Measurements from ENCODE around the gene FSTL4.

FSTL4 gene

GRCh38 chr5:133341915-133342710 lies 270.2 kb downstream of the FSTL4 start:
- Mint-ChIP-seq H3K36me3 (no peaks in the 10 kb centered on the region), H3K4me3 (no peak overlapping the region), H3K27ac (no peak overlapping the region), H3K4me1 (peaks cover 2% of the 10 kb centered on the region), H3K9me3 (peaks cover 2% of the 10 kb centered on the region), H3K27me3 (peaks cover 12% of the 10 kb centered on the region)
- ATAC-seq = no peak

GRCh38 chr5:133341296-133341695 lies 271.0 kb downstream of the FSTL4 start:
- Mint-ChIP-seq H3K27ac (no peak overlapping the region), H3K27me3 (peaks cover 9% of the 10 kb centered on the region), H3K4me1 (no peaks in the 10 kb centered on the region), H3K36me3 (no peaks in the 10 kb centered on the region), H3K9me3 (peaks cover 2% of the 10 kb centered on the region), H3K4me3 (no peak overlapping the region)
- ATAC-seq = no peak

- Mint-ChIP-seq H3K36me3 (no peaks in the 10 kb centered on the region), H3K4me1 (no peaks in the 10 kb centered on the region), H3K9me3 (peaks cover under 1% of the 10 kb centered on the region), H3K27me3 (peaks cover 9% of the 10 kb centered on the region), H3K27ac (no peak overlapping the region), H3K4me3 (no peak overlapping the region)
- ATAC-seq = no peak
Observed at GRCh38 chr5:133340822-133341221, 271.5 kb downstream of the FSTL4 start.

- Mint-ChIP-seq H3K27ac (no peak overlapping the region), H3K4me1 (no peaks in the 10 kb centered on the region), H3K36me3 (no peaks in the 10 kb centered on the region), H3K4me3 (no peak overlapping the region), H3K27me3 (peaks cover 9% of the 10 kb centered on the region), H3K9me3 (no peaks in the 10 kb centered on the region)
- ATAC-seq = no peak
Observed at GRCh38 chr5:133340002-133340755, 272.2 kb downstream of the FSTL4 start.

- H3K36me3 Mint-ChIP-seq = no peaks in the 10 kb centered on the region
- ATAC-seq = no peak
- H3K9me3 Mint-ChIP-seq = no peaks in the 10 kb centered on the region
- H3K4me1 Mint-ChIP-seq = no peaks in the 10 kb centered on the region
- no peak overlapping the region for H3K27ac Mint-ChIP-seq
- peaks cover 9% of the 10 kb centered on the region for H3K27me3 Mint-ChIP-seq
- no peak overlapping the region for H3K4me3 Mint-ChIP-seq
Observed at GRCh38 chr5:133338504-133339355, 273.6 kb downstream of the FSTL4 start.

- no peak overlapping the region for H3K4me3 Mint-ChIP-seq
- no peaks in the 10 kb centered on the region for H3K36me3 Mint-ChIP-seq
- no peaks in the 10 kb centered on the region for H3K9me3 Mint-ChIP-seq
- H3K4me1 Mint-ChIP-seq = no peaks in the 10 kb centered on the region
- H3K27me3 Mint-ChIP-seq = peaks cover 9% of the 10 kb centered on the region
- no peak overlapping the region for H3K27ac Mint-ChIP-seq
- no peak for ATAC-seq
Observed at GRCh38 chr5:133337795-133338445, 274.4 kb downstream of the FSTL4 start.

- Mint-ChIP-seq H3K36me3 (no peaks in the 10 kb centered on the region), H3K27me3 (peaks cover 9% of the 10 kb centered on the region)
Observed at GRCh38 chr5:133336969-133337410, 275.4 kb downstream of the FSTL4 start.

GRCh38 chr5:133336121-133336968 lies 276.0 kb downstream of the FSTL4 start:
- H3K4me3 Mint-ChIP-seq = no peak overlapping the region
- H3K36me3 Mint-ChIP-seq = no peaks in the 10 kb centered on the region
- peaks cover 9% of the 10 kb centered on the region for H3K27me3 Mint-ChIP-seq
- no peak for ATAC-seq
- H3K27ac Mint-ChIP-seq = no peak overlapping the region
- H3K9me3 Mint-ChIP-seq = no peaks in the 10 kb centered on the region
- H3K4me1 Mint-ChIP-seq = no peaks in the 10 kb centered on the region

More at GRCh38 chr5:133336969-133337410, 275.4 kb downstream of the FSTL4 start:
- Mint-ChIP-seq H3K27ac (no peak overlapping the region), H3K4me1 (no peaks in the 10 kb centered on the region), H3K9me3 (no peaks in the 10 kb centered on the region), H3K4me3 (no peak overlapping the region)
- no peak for ATAC-seq

- no peaks in the 10 kb centered on the region for H3K9me3 Mint-ChIP-seq
- no peak overlapping the region for H3K27ac Mint-ChIP-seq
- H3K4me1 Mint-ChIP-seq = no peaks in the 10 kb centered on the region
- peaks cover 9% of the 10 kb centered on the region for H3K27me3 Mint-ChIP-seq
- no peaks in the 10 kb centered on the region for H3K36me3 Mint-ChIP-seq
- peak; percentile 15 for ATAC-seq
- no peak overlapping the region for H3K4me3 Mint-ChIP-seq
Observed at GRCh38 chr5:133334796-133335639, 277.3 kb downstream of the FSTL4 start.

GRCh38 chr5:133333326-133334150 lies 278.8 kb downstream of the FSTL4 start:
- Mint-ChIP-seq H3K9me3 (no peaks in the 10 kb centered on the region), H3K4me3 (no peak overlapping the region), H3K36me3 (no peaks in the 10 kb centered on the region), H3K27me3 (peaks cover 3% of the 10 kb centered on the region), H3K4me1 (no peaks in the 10 kb centered on the region), H3K27ac (no peak overlapping the region)
- ATAC-seq = no peak

- H3K4me1 Mint-ChIP-seq = no peaks in the 10 kb centered on the region
- H3K9me3 Mint-ChIP-seq = no peaks in the 10 kb centered on the region
- no peaks in the 10 kb centered on the region for H3K36me3 Mint-ChIP-seq
- H3K4me3 Mint-ChIP-seq = no peak overlapping the region
- no peak overlapping the region for H3K27ac Mint-ChIP-seq
- no peaks in the 10 kb centered on the region for H3K27me3 Mint-ChIP-seq
- no peak for ATAC-seq
Observed at GRCh38 chr5:133332439-133333024, 279.8 kb downstream of the FSTL4 start.

GRCh38 chr5:133331941-133332340 lies 280.4 kb downstream of the FSTL4 start:
- Mint-ChIP-seq H3K4me3 (no peak overlapping the region), H3K36me3 (no peaks in the 10 kb centered on the region), H3K4me1 (no peaks in the 10 kb centered on the region), H3K9me3 (no peaks in the 10 kb centered on the region), H3K27me3 (no peaks in the 10 kb centered on the region), H3K27ac (no peak overlapping the region)
- no peak for ATAC-seq

All from stimulated activated memory B cell treated with anti-CD40 and anti-IgM and Interleukin-4, amounts not matched to agents 10 μg/mL and 1 μg/mL and 100 μg/mL, for 72 hours (primary cell).